Epithelial cell of proximal tubule (primary cell): ENCODE results near the gene CDH22. TPM values are rescaled to one million over a fixed set of nuclear protein-coding genes. Genes with fewer than 3 reads are reported as not detected.

Experiments used
- DNase-seq: peaks from one replicate; pipeline ENCODE4 v3.0.0-alpha.2; 2011; ENCODE audit warnings: low read depth
- H3K4me3 ChIP-seq: 2 replicates; pipeline ENCODE4 v1.5.1; 2011; ENCODE audit warnings: low read depth, mild to moderate bottlenecking, low read length
- CTCF ChIP-seq: conservative IDR thresholded peaks from 2 replicates; pipeline ENCODE4 v1.5.1; 2012; ENCODE audit warnings: low read depth, mild to moderate bottlenecking, low read length
- total RNA-seq: library from RNA; depleted of rRNA; stranded (reverse); fragments of >200 nt; gene quantifications from 2 replicates; pipeline ENCODE4 v1.2.3, GENCODE V29; 2015

CDH22 gene
- total RNA-seq, 1 donor from 2014 or later: not detected

- no peak for DNase-seq
- TF ChIP-seq CTCF: no peak
- H3K4me3 ChIP-seq: no peak overlapping the region
These were observed 64.3 kb downstream of the CDH22 start for GRCh38 chr20:46243707-46244628.

- DNase-seq: no peak
- H3K4me3 ChIP-seq: no peak overlapping the region
- TF ChIP-seq CTCF: no peak
These were observed 65.9 kb downstream of the CDH22 start for GRCh38 chr20:46242390-46242789.

- TF ChIP-seq CTCF: no peak
- H3K4me3 ChIP-seq: no peak overlapping the region
- DNase-seq: no peak
These were observed 67.4 kb downstream of the CDH22 start for GRCh38 chr20:46240881-46241280.

- no peak for DNase-seq
- TF ChIP-seq CTCF: no peak
- no peak overlapping the region for H3K4me3 ChIP-seq
These were observed 68.2 kb downstream of the CDH22 start for GRCh38 chr20:46240065-46240464.

- no peak for DNase-seq
- no peak for TF ChIP-seq CTCF
- no peak overlapping the region for H3K4me3 ChIP-seq
These were observed 70.6 kb downstream of the CDH22 start for GRCh38 chr20:46237736-46238135.

- H3K4me3 ChIP-seq: no peak overlapping the region
- no peak for TF ChIP-seq CTCF
- DNase-seq: no peak
These were observed 71.1 kb downstream of the CDH22 start for GRCh38 chr20:46237227-46237626.

GRCh38 chr20:46235077-46235476, 73.2 kb downstream of the CDH22 start:
- DNase-seq: no peak
- no peak for TF ChIP-seq CTCF
- no peak overlapping the region for H3K4me3 ChIP-seq
